Astrocyte (in vitro differentiated cells and primary cell): Measurements from ENCODE around the gene MGMT. TPM values are rescaled to one million over a fixed set of nuclear protein-coding genes. Genes with fewer than 3 reads are reported as not detected.

Source experiments
- DNase-seq: peaks from one replicate; pipeline ENCODE4 v3.0.0-alpha.2; 2010; ENCODE audit warnings: low read depth
- FAIRE-seq: peaks from 2 replicates; lab custom pipeline; 2011; peaks lifted over from hg19 to GRCh38; lab: Jason Lieb, UNC
- H2AFZ ChIP-seq: 2 replicates; pipeline ENCODE4 v1.6.0; 2012; ENCODE audit warnings: low read depth, low read length, inconsistent platforms
- H3K27ac ChIP-seq: 2 replicates; pipeline ENCODE4 v1.5.1; 2011; ENCODE audit warnings: low read depth, low read length, inconsistent platforms
- H3K27me3 ChIP-seq: 2 replicates; pipeline ENCODE4 v1.6.0; 2011; ENCODE audit warnings: low read length, inconsistent platforms; ENCODE audit not compliant: insufficient read depth
- H3K36me3 ChIP-seq: 2 replicates; pipeline ENCODE4 v1.5.1; 2011; ENCODE audit warnings: low read length, inconsistent platforms; ENCODE audit not compliant: insufficient read depth
- H3K4me1 ChIP-seq: 2 replicates; pipeline ENCODE4 v1.5.1; 2011; ENCODE audit warnings: low read length, inconsistent platforms; ENCODE audit not compliant: insufficient read depth
- H3K4me2 ChIP-seq: 2 replicates; pipeline ENCODE4 v1.6.0; 2012; ENCODE audit warnings: low read length, inconsistent platforms
- H3K4me3 ChIP-seq: 2 replicates; pipeline ENCODE4 v1.5.1; 2011; ENCODE audit warnings: low read depth, mild to moderate bottlenecking, low read length, inconsistent platforms; ENCODE audit not compliant: insufficient read depth
- H3K79me2 ChIP-seq: 2 replicates; pipeline ENCODE4 v1.6.0; 2012; ENCODE audit warnings: mild to moderate bottlenecking, low read length, inconsistent platforms; ENCODE audit not compliant: insufficient read depth
- H3K9ac ChIP-seq: 2 replicates; pipeline ENCODE4 v1.6.0; 2012; ENCODE audit warnings: mild to moderate bottlenecking, low read length, inconsistent platforms
- H3K9me3 ChIP-seq: 2 replicates; pipeline ENCODE4 v1.5.1; 2012; ENCODE audit warnings: low read depth, mild to moderate bottlenecking, low read length, inconsistent platforms; ENCODE audit not compliant: insufficient read depth
- H4K20me1 ChIP-seq: 2 replicates; pipeline ENCODE4 v1.6.0; 2012; ENCODE audit warnings: low read length, inconsistent platforms; ENCODE audit not compliant: insufficient read depth
- H3K27ac Mint-ChIP-seq: one replicate; pipeline ENCODE4 v1.8.0; 2021; ENCODE audit warnings: mild to moderate bottlenecking, mixed read lengths; ENCODE audit not compliant: unreplicated experiment
- H3K27me3 Mint-ChIP-seq: one replicate; pipeline ENCODE4 v1.8.0; 2021; ENCODE audit warnings: low read depth, mixed read lengths; ENCODE audit not compliant: unreplicated experiment
- H3K36me3 Mint-ChIP-seq: one replicate; pipeline ENCODE4 v1.8.0; 2021; ENCODE audit warnings: low read depth, mixed read lengths; ENCODE audit not compliant: unreplicated experiment
- H3K4me1 Mint-ChIP-seq: one replicate; pipeline ENCODE4 v1.8.0; 2021; ENCODE audit warnings: low read depth, mixed read lengths; ENCODE audit not compliant: unreplicated experiment
- H3K4me3 Mint-ChIP-seq: one replicate; pipeline ENCODE4 v1.8.0; 2021; ENCODE audit warnings: mild to moderate bottlenecking, moderate library complexity, mixed read lengths; ENCODE audit not compliant: unreplicated experiment
- H3K9me3 Mint-ChIP-seq: one replicate; pipeline ENCODE4 v1.8.0; 2021; ENCODE audit warnings: mild to moderate bottlenecking, mixed read lengths; ENCODE audit not compliant: unreplicated experiment
- EZH2 ChIP-seq: IDR thresholded peaks from 2 replicates; pipeline ENCODE4 v1.6.1; 2012; ENCODE audit warnings: mild to moderate bottlenecking, low read length, inconsistent platforms; ENCODE audit not compliant: insufficient read depth
- total RNA-seq: library from RNA; stranded (reverse); gene quantifications from 2 replicates; pipeline ENCODE4 v1.2.1, GENCODE V29; 2021
- TF ChIP-seq, protein P1 (sequence below): IDR thresholded peaks from 2 replicates; pipeline ENCODE4 v1.5.1; 2011; ENCODE audit warnings: low read depth, mild to moderate bottlenecking, inconsistent platforms, low read length, moderate library complexity; ENCODE audit not compliant: insufficient read depth

Gene MGMT
- total RNA-seq, 1 donor from 2014 or later = 9.5 TPM

DNA sequence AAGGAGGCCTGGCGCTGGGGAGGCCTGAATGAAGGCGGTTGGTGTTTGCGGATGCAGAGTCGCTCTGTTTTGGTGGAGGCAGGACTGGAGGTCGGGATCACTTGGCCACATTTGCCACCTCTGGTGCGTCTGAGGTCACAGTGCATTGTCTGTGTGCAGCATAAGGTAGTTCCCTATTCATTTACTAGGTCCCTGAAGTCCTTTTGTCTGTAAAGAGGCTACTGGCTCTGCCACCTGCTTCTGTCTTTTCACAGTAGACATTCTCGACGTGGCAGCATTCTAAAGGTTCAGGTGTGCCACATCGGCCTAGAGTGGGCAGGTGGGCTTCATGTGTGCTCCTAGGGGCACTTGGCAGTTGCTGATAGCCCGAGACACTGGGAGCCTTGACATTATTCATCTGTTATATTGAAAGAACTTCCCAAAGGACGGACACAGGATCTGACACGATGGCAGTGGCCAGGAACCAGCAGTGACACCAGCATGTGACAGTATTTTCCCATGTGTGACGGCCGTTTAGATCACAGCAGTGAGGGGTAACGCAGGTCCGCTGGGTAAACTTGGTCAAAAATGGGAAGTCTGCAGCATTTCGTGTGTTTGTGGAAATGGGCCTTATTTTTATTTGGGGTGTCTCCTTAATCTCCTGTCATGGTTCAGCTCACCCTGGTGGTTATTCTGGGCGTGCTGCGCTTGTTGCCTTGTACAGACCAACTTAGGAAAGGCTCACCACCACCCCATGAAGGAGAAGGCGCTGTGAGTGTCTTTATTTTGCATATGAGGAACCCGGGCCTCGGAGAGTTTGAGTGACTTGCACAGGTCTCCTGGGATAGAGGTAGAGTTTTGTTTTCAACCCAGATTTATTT lies 5.9 kb downstream of the MGMT start:
- no peaks in the 10 kb centered on the region for H3K36me3 ChIP-seq
- H3K9me3 ChIP-seq = no peaks in the 10 kb centered on the region
- TF ChIP-seq EZH2 = no peak
- TF ChIP-seq, protein P1, sequence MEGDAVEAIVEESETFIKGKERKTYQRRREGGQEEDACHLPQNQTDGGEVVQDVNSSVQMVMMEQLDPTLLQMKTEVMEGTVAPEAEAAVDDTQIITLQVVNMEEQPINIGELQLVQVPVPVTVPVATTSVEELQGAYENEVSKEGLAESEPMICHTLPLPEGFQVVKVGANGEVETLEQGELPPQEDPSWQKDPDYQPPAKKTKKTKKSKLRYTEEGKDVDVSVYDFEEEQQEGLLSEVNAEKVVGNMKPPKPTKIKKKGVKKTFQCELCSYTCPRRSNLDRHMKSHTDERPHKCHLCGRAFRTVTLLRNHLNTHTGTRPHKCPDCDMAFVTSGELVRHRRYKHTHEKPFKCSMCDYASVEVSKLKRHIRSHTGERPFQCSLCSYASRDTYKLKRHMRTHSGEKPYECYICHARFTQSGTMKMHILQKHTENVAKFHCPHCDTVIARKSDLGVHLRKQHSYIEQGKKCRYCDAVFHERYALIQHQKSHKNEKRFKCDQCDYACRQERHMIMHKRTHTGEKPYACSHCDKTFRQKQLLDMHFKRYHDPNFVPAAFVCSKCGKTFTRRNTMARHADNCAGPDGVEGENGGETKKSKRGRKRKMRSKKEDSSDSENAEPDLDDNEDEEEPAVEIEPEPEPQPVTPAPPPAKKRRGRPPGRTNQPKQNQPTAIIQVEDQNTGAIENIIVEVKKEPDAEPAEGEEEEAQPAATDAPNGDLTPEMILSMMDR = no peak
- no peak overlapping the region for H3K4me2 ChIP-seq
- H3K36me3 Mint-ChIP-seq = peaks cover 15% of the 10 kb centered on the region
- H3K4me3 Mint-ChIP-seq = no peak overlapping the region
- no peak overlapping the region for H3K4me3 ChIP-seq
- H3K27ac Mint-ChIP-seq = no peak overlapping the region
- H3K9me3 Mint-ChIP-seq = peaks cover 2% of the 10 kb centered on the region
- no peaks in the 10 kb centered on the region for H3K4me1 Mint-ChIP-seq
- DNase-seq (no peak), FAIRE-seq (no peak)
- no peaks in the 10 kb centered on the region for H3K27me3 ChIP-seq
- no peak overlapping the region for H3K9ac ChIP-seq
- H3K27me3 Mint-ChIP-seq = no peaks in the 10 kb centered on the region
- H4K20me1 ChIP-seq = no peaks in the 10 kb centered on the region
- H3K27ac ChIP-seq = no peak overlapping the region
- H3K4me1 ChIP-seq = no peaks in the 10 kb centered on the region
- H2AFZ ChIP-seq = no peak overlapping the region
- no peaks in the 10 kb centered on the region for H3K79me2 ChIP-seq

DNA sequence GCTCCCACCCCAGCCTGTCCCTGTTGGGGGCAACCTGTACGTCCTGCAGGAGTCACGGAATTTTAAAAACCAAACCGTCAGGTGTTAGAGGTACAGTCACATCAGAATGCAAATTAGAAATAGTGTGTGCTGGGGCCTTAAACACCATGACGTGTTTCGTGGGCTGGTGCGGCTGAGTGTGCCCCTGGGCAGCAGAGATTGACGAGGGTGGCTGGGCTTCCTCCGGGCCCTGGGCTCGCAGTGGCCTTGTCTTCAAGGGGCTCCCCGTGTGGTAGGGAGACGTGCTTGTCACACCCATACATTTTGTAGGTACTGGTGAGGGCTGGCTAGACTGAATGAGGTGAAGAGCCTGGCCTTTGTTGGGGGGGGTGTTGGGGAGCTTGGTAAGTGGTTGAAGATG lies 7.6 kb downstream of the MGMT start:
- Histone ChIP-seq H3K9ac (no peak overlapping the region), H3K27me3 (no peaks in the 10 kb centered on the region), H3K9me3 (no peaks in the 10 kb centered on the region), H3K4me1 (no peaks in the 10 kb centered on the region), H3K36me3 (no peaks in the 10 kb centered on the region), H3K4me2 (no peak overlapping the region), H2AFZ (no peak overlapping the region), H3K79me2 (no peaks in the 10 kb centered on the region), H3K4me3 (no peak overlapping the region), H4K20me1 (no peaks in the 10 kb centered on the region), H3K27ac (no peak overlapping the region)
- Mint-ChIP-seq H3K9me3 (peaks cover 2% of the 10 kb centered on the region), H3K4me3 (no peak overlapping the region), H3K36me3 (peaks cover 15% of the 10 kb centered on the region), H3K4me1 (no peaks in the 10 kb centered on the region), H3K27ac (no peak overlapping the region), H3K27me3 (no peaks in the 10 kb centered on the region)
- TF ChIP-seq EZH2 = no peak
- TF ChIP-seq, protein P1 = no peak
- DNase-seq (no peak), FAIRE-seq (no peak)

DNA sequence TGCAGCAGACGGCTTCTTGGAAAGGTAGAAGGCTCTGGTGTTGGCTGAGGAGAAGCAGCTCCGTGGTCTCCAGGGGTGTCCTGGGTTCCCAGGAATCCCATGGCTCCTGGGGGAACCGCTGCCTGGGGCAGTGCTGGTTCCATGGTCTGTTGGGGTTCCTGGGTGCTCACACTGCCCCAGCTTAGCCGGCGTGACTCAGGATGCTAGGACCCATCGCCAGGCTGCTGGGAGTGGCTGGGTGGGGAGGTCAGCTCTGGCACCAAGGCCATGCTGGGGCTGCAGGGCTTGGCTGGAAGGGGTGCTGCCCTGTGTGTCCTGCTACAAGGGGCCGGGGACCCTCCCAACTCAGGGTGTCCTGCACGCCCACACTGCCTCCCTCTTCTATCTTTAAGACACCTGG lies 9.4 kb downstream of the MGMT start:
- Mint-ChIP-seq H3K27ac (no peak overlapping the region), H3K27me3 (no peaks in the 10 kb centered on the region), H3K36me3 (peaks cover 15% of the 10 kb centered on the region), H3K4me3 (no peak overlapping the region), H3K9me3 (peaks cover 2% of the 10 kb centered on the region), H3K4me1 (no peaks in the 10 kb centered on the region)
- FAIRE-seq (no peak), DNase-seq (no peak)
- no peak overlapping the region for H3K4me2 ChIP-seq
- no peak overlapping the region for H3K9ac ChIP-seq
- H2AFZ ChIP-seq = no peak overlapping the region
- no peak overlapping the region for H3K27ac ChIP-seq
- no peaks in the 10 kb centered on the region for H3K4me1 ChIP-seq
- no peaks in the 10 kb centered on the region for H3K36me3 ChIP-seq
- H3K79me2 ChIP-seq = no peaks in the 10 kb centered on the region
- no peaks in the 10 kb centered on the region for H4K20me1 ChIP-seq
- H3K9me3 ChIP-seq = no peaks in the 10 kb centered on the region
- no peaks in the 10 kb centered on the region for H3K27me3 ChIP-seq
- TF ChIP-seq EZH2 = no peak
- TF ChIP-seq, protein P1 = no peak
- H3K4me3 ChIP-seq = no peak overlapping the region
